HEK293 (cell line): Measurements from ENCODE around the gene TRIM40.

Source experiments
- CTCF ChIA-PET: fragments of 350-600 bp; formaldehyde crosslinking; extraction: SDS; loops from one replicate; lab custom pipeline; 2021; ENCODE audit warnings: antibody characterized with exemption; lab: Yijun Ruan, JAX
- POLR2A ChIA-PET: fragments of 300-600 bp; formaldehyde crosslinking; extraction: SDS; loops from one replicate; lab custom pipeline; 2020; ENCODE audit warnings: antibody characterized with exemption, inconsistent platforms; lab: Yijun Ruan, JAX
- H3K27ac ChIP-seq: fragments of 200-500 bp; sonication (Bioruptor generic); 2 replicates; pipeline ENCODE4 v1.5.1; 2014; ENCODE audit warnings: low read depth, low read length, control low read depth, inconsistent platforms; ENCODE audit errors: extremely low read depth
- H3K36me3 ChIP-seq, 2 experiments: fragments of 200-500 bp in 1 of 2; sonication (Bioruptor generic) in 1 of 2; 1 replicate in 1 of 2; 2 replicates in 1 of 2; pipeline ENCODE4 v1.5.1; 2014 to 2017; ENCODE audit warnings: inconsistent platforms in 2 of 2, low read length in 2 of 2; ENCODE audit not compliant: control insufficient read depth in 2 of 2, insufficient read depth in 1 of 2
- H3K4me1 ChIP-seq: fragments of 200-500 bp; sonication (Bioruptor generic); 2 replicates; pipeline ENCODE4 v1.5.1; 2014; ENCODE audit warnings: mild to moderate bottlenecking, low read length, inconsistent platforms; ENCODE audit not compliant: control insufficient read depth, insufficient read depth
- H3K4me3 ChIP-seq: 2 replicates; pipeline ENCODE4 v1.5.1; 2011; ENCODE audit warnings: low read depth, mild to moderate bottlenecking, control low read depth, low read length, moderate library complexity
- H3K9me3 ChIP-seq: fragments of 200-500 bp; sonication (Bioruptor generic); 2 replicates; pipeline ENCODE4 v1.5.1; 2014; ENCODE audit warnings: low read depth, low read length, inconsistent platforms; ENCODE audit not compliant: control insufficient read depth, insufficient read depth
- BCL11B ChIP-seq: fragments of 450-650 bp; formaldehyde crosslinking; IDR thresholded peaks from 2 replicates; pipeline ENCODE4 v1.5.1; 2016; ENCODE audit warnings: low read depth, missing biosample characterization, missing genetic modification characterization
- EGR2 ChIP-seq: fragments of 450-650 bp; formaldehyde crosslinking; IDR thresholded peaks from 2 replicates; pipeline ENCODE4 v1.5.1; 2016; ENCODE audit warnings: low read depth, missing biosample characterization, missing genetic modification characterization
- KLF1 ChIP-seq: fragments of 450-650 bp; formaldehyde crosslinking; IDR thresholded peaks from 2 replicates; pipeline ENCODE4 v1.5.1; 2016; ENCODE audit warnings: missing biosample characterization, missing genetic modification characterization
- MEIS1 ChIP-seq: sonication (generic); formaldehyde crosslinking; IDR thresholded peaks from 2 replicates; pipeline ENCODE4 v1.8.1; 2022; ENCODE audit warnings: missing genetic modification reagents, mild to moderate bottlenecking, borderline replicate concordance
- OSR2 ChIP-seq: fragments of 450-650 bp; formaldehyde crosslinking; IDR thresholded peaks from 2 replicates; pipeline ENCODE4 v1.5.1; 2016; ENCODE audit warnings: missing biosample characterization, missing genetic modification characterization
- SCRT2 ChIP-seq: fragments of 450-650 bp; formaldehyde crosslinking; IDR thresholded peaks from 2 replicates; pipeline ENCODE4 v1.5.1; 2016; ENCODE audit warnings: missing biosample characterization, missing genetic modification characterization
- TCF7L2 ChIP-seq: IDR thresholded peaks from 2 replicates; pipeline ENCODE4 v1.6.1; 2011; ENCODE audit warnings: low read depth, mild to moderate bottlenecking, inconsistent platforms, low read length, moderate library complexity, borderline replicate concordance
- WT1 ChIP-seq: fragments of 450-650 bp; formaldehyde crosslinking; IDR thresholded peaks from 2 replicates; pipeline ENCODE4 v1.5.1; 2016; ENCODE audit warnings: missing biosample characterization, missing genetic modification characterization
- ZIC2 ChIP-seq: fragments of 450-650 bp; formaldehyde crosslinking; IDR thresholded peaks from 2 replicates; pipeline ENCODE4 v1.5.1; 2016; ENCODE audit warnings: missing biosample characterization, missing genetic modification characterization
- ZNF112 ChIP-seq: fragments of 450-650 bp; formaldehyde crosslinking; IDR thresholded peaks from 2 replicates; pipeline ENCODE4 v1.5.0; 2017; ENCODE audit warnings: missing biosample characterization, missing genetic modification characterization
- ZNF175 ChIP-seq: fragments of 450-650 bp; formaldehyde crosslinking; IDR thresholded peaks from 2 replicates; pipeline ENCODE4 v1.5.1; 2016; ENCODE audit warnings: missing biosample characterization, missing genetic modification characterization
- ZNF324 ChIP-seq: fragments of 450-650 bp; formaldehyde crosslinking; IDR thresholded peaks from 2 replicates; pipeline ENCODE4 v1.5.1; 2016; ENCODE audit warnings: missing biosample characterization, missing genetic modification characterization
- ZNF423 ChIP-seq: fragments of 450-650 bp; formaldehyde crosslinking; IDR thresholded peaks from 2 replicates; pipeline ENCODE4 v1.5.1; 2016; ENCODE audit warnings: missing biosample characterization, missing genetic modification characterization
- ZNF600 ChIP-seq: fragments of 450-650 bp; formaldehyde crosslinking; IDR thresholded peaks from 2 replicates; pipeline ENCODE4 v1.5.1; 2016; ENCODE audit warnings: missing biosample characterization, missing genetic modification characterization
- ZNF610 ChIP-seq: fragments of 450-650 bp; formaldehyde crosslinking; IDR thresholded peaks from 2 replicates; pipeline ENCODE4 v1.5.1; 2016; ENCODE audit warnings: missing biosample characterization, missing genetic modification characterization, borderline replicate concordance
- ZNF623 ChIP-seq: fragments of 450-650 bp; formaldehyde crosslinking; IDR thresholded peaks from 2 replicates; pipeline ENCODE4 v1.5.1; 2016; ENCODE audit warnings: missing biosample characterization, missing genetic modification characterization
- ZNF692 ChIP-seq: fragments of 450-650 bp; formaldehyde crosslinking; IDR thresholded peaks from 2 replicates; pipeline ENCODE4 v1.5.1; 2016; ENCODE audit warnings: missing biosample characterization, missing genetic modification characterization
- ZNF701 ChIP-seq: fragments of 450-650 bp; formaldehyde crosslinking; IDR thresholded peaks from 2 replicates; pipeline ENCODE4 v1.5.1; 2016; ENCODE audit warnings: missing biosample characterization, missing genetic modification characterization
- ZSCAN23 ChIP-seq: fragments of 450-650 bp; formaldehyde crosslinking; IDR thresholded peaks from 2 replicates; pipeline ENCODE4 v1.5.1; 2016; ENCODE audit warnings: missing biosample characterization, missing genetic modification characterization
- ZXDB ChIP-seq: fragments of 450-650 bp; formaldehyde crosslinking; IDR thresholded peaks from 2 replicates; pipeline ENCODE4 v1.5.1; 2016; ENCODE audit warnings: missing biosample characterization, missing genetic modification characterization
- TF ChIP-seq, protein P1 (sequence below): fragments of 450-650 bp; formaldehyde crosslinking; IDR thresholded peaks from 2 replicates; pipeline ENCODE4 v1.5.1; 2017; ENCODE audit warnings: missing biosample characterization, mild to moderate bottlenecking, missing genetic modification characterization, moderate library complexity
- TF ChIP-seq, protein P2 (sequence below): IDR thresholded peaks from 2 replicates; pipeline ENCODE4 v1.6.1; 2011; ENCODE audit warnings: mild to moderate bottlenecking, low read depth, low read length, borderline replicate concordance
- TF ChIP-seq, protein P3 (sequence below): fragments of 450-650 bp; formaldehyde crosslinking; IDR thresholded peaks from 2 replicates; pipeline ENCODE4 v1.5.1; 2016; ENCODE audit warnings: missing biosample characterization, missing genetic modification characterization

Gene TRIM40

GRCh38 chr6:30135757-30136156 is at the start of gene TRIM40:
Gene TRIM40, plus strand, starts transcription at chr6:30136140. Its CDS starts 897 bp downstream, at chr6:30137037.
- Histone ChIP-seq H3K4me3 (no peak within 1 kb of the TSS), H3K27ac (no peak within 1 kb of the TSS), H3K9me3 (no peaks in the 10 kb centered on the region)
- TF ChIP-seq KLF1 (tag by site-specific recombination) = peak; percentile 48
- TF ChIP-seq, protein P1, sequence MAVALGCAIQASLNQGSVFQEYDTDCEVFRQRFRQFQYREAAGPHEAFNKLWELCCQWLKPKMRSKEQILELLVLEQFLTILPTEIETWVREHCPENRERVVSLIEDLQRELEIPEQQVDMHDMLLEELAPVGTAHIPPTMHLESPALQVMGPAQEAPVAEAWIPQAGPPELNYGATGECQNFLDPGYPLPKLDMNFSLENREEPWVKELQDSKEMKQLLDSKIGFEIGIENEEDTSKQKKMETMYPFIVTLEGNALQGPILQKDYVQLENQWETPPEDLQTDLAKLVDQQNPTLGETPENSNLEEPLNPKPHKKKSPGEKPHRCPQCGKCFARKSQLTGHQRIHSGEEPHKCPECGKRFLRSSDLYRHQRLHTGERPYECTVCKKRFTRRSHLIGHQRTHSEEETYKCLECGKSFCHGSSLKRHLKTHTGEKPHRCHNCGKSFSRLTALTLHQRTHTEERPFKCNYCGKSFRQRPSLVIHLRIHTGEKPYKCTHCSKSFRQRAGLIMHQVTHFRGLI (tag by site-specific recombination) = no peak
- TF ChIP-seq, all 188 proteins: peak for 1
- ChIA-PET CTCF (interaction anchor here (0.7 to 8.4 kb wide), 3 partner anchors 13 to 1358 kb away, joined by 3 to 200 read pairs (median 6); no protein-coding TSS in a partner anchor), POLR2A (no interaction called here)
- H3K36me3 ChIP-seq = no peaks in the 10 kb centered on the region
- no peaks in the 10 kb centered on the region for H3K4me1 ChIP-seq

- Histone ChIP-seq H3K9me3 (no peaks in the 10 kb centered on the region), H3K4me1 (peaks cover 4% of the 10 kb centered on the region), H3K36me3 (no peaks in the 10 kb centered on the region), H3K27ac (no peak overlapping the region), H3K4me3 (no peak overlapping the region)
- ChIA-PET CTCF (interaction anchor here (0.6 to 1.7 kb wide), 8 partner anchors 9 to 434 kb away, joined by 3 to 10 read pairs (median 4); no protein-coding TSS in a partner anchor), POLR2A (interaction anchor here (1.0 to 2.3 kb wide), 3 partner anchors 14 to 27 kb away, joined by 3 to 8 read pairs (median 5); partner anchors contain the start of gene POLR1H)
- no peak for TF ChIP-seq MEIS1 (CRISPR knock-in tag)
- no peak for TF ChIP-seq ZNF610 (tag by site-specific recombination)
- no peak for TF ChIP-seq ZNF423 (tag by site-specific recombination)
- TF ChIP-seq EGR2 (tag by site-specific recombination) = no peak
- no peak for TF ChIP-seq BCL11B
- TF ChIP-seq, protein P2, sequence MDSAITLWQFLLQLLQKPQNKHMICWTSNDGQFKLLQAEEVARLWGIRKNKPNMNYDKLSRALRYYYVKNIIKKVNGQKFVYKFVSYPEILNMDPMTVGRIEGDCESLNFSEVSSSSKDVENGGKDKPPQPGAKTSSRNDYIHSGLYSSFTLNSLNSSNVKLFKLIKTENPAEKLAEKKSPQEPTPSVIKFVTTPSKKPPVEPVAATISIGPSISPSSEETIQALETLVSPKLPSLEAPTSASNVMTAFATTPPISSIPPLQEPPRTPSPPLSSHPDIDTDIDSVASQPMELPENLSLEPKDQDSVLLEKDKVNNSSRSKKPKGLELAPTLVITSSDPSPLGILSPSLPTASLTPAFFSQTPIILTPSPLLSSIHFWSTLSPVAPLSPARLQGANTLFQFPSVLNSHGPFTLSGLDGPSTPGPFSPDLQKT = no peak
- TF ChIP-seq ZNF175 (tag by site-specific recombination) = no peak
- no peak for TF ChIP-seq SCRT2
- TF ChIP-seq TCF7L2 = no peak
- TF ChIP-seq, protein P3, sequence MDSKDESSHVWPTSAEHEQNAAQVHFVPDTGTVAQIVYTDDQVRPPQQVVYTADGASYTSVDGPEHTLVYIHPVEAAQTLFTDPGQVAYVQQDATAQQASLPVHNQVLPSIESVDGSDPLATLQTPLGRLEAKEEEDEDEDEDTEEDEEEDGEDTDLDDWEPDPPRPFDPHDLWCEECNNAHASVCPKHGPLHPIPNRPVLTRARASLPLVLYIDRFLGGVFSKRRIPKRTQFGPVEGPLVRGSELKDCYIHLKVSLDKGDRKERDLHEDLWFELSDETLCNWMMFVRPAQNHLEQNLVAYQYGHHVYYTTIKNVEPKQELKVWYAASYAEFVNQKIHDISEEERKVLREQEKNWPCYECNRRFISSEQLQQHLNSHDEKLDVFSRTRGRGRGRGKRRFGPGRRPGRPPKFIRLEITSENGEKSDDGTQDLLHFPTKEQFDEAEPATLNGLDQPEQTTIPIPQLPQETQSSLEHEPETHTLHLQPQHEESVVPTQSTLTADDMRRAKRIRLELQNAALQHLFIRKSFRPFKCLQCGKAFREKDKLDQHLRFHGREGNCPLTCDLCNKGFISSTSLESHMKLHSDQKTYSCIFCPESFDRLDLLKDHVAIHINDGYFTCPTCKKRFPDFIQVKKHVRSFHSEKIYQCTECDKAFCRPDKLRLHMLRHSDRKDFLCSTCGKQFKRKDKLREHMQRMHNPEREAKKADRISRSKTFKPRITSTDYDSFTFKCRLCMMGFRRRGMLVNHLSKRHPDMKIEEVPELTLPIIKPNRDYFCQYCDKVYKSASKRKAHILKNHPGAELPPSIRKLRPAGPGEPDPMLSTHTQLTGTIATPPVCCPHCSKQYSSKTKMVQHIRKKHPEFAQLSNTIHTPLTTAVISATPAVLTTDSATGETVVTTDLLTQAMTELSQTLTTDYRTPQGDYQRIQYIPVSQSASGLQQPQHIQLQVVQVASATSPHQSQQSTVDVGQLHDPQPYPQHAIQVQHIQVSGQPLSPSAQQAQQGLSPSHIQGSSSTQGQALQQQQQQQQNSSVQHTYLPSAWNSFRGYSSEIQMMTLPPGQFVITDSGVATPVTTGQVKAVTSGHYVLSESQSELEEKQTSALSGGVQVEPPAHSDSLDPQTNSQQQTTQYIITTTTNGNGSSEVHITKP (tag by site-specific recombination) = no peak
- no peak for TF ChIP-seq ZNF112 (tag by site-specific recombination)
Measured at GRCh38 chr6:30087876-30088275, 48.1 kb upstream of the TRIM40 start.

- Histone ChIP-seq H3K9me3 (no peaks in the 10 kb centered on the region), H3K4me3 (no peak overlapping the region), H3K27ac (no peak overlapping the region), H3K36me3 (no peaks in the 10 kb centered on the region), H3K4me1 (peaks cover 4% of the 10 kb centered on the region)
- ChIA-PET POLR2A (interaction anchor here (1.4 to 1.5 kb wide), 2 partner anchors 10 to 30 kb away, joined by 6 to 10 read pairs; partner anchors contain the start of gene POLR1H), CTCF (interaction anchor here (2.0 to 3.4 kb wide), 2 partner anchors 11 to 39 kb away, joined by 6 to 15 read pairs; no protein-coding TSS in a partner anchor)
- no peak for TF ChIP-seq ZNF623
- TF ChIP-seq ZSCAN23 (tag by site-specific recombination) = no peak
- peak; percentile 34; the same call in 1 of the 2 replicates for TF ChIP-seq OSR2 (tag by site-specific recombination)
- TF ChIP-seq ZIC2 (tag by site-specific recombination) = peak; percentile 12; the same call in 1 of the 2 replicates
- peak; percentile 75 for TF ChIP-seq ZNF600 (tag by site-specific recombination)
- TF ChIP-seq ZXDB (tag by site-specific recombination) = no peak
- no peak for TF ChIP-seq ZNF701
- no peak for TF ChIP-seq ZNF324 (tag by site-specific recombination)
- TF ChIP-seq WT1 (tag by site-specific recombination) = peak; percentile 80; the same call in 1 of the 2 replicates
- TF ChIP-seq EGR2 (tag by site-specific recombination) = no peak
- no peak for TF ChIP-seq ZNF692 (tag by site-specific recombination)
Measured at GRCh38 chr6:30091577-30092381, 44.2 kb upstream of the TRIM40 start.
